GM12878 (cell line): ENCODE results near the gene SF3B5. TPM values are rescaled to one million over a fixed set of nuclear protein-coding genes. Genes with fewer than 3 reads are reported as not detected.

Experiments used
- BACH1 ChIP-seq: fragments of 450-650 bp; IDR thresholded peaks from 2 replicates; pipeline ENCODE4 v1.6.1; 2017; ENCODE audit warnings: mild to moderate bottlenecking, borderline replicate concordance
- CBX5 ChIP-seq: sonication (generic); IDR thresholded peaks from 2 replicates; pipeline ENCODE4 v1.6.1; 2016; ENCODE audit warnings: low read depth, moderate library complexity, mild to moderate bottlenecking, inconsistent platforms
- CREM ChIP-seq: IDR thresholded peaks from 2 replicates; pipeline ENCODE4 v1.6.1; 2014; ENCODE audit warnings: antibody characterized with exemption, low read depth
- E2F4 ChIP-seq: IDR thresholded peaks from 2 replicates; pipeline ENCODE4 v1.6.1; 2012; ENCODE audit warnings: low read depth, low read length, improper control_type of control experiment
- EED ChIP-seq: sonication (generic); IDR thresholded peaks from 2 replicates; pipeline ENCODE4 v1.6.1; 2016; ENCODE audit warnings: antibody characterized with exemption, low read depth
- EGR1 ChIP-seq, 2 experiments: IDR thresholded peaks; 1 replicate in 1 of 2; 2 replicates in 1 of 2; pipeline ENCODE4 v1.6.1; 2011 to 2012; ENCODE audit warnings: low read depth in 2 of 2, low read length in 2 of 2, borderline replicate concordance in 1 of 2, mild to moderate bottlenecking in 1 of 2, moderate library complexity in 1 of 2
- FOXK2 ChIP-seq: fragments of 450-650 bp; IDR thresholded peaks from 2 replicates; pipeline ENCODE4 v1.6.1; 2017; ENCODE audit warnings: mild to moderate bottlenecking, moderate library complexity
- FOXM1 ChIP-seq: IDR thresholded peaks from 2 replicates; pipeline ENCODE4 v1.6.1; 2012; ENCODE audit warnings: low read depth, mild to moderate bottlenecking, inconsistent platforms, low read length, moderate library complexity
- HDGF ChIP-seq: fragments of 450-650 bp; IDR thresholded peaks from 2 replicates; pipeline ENCODE4 v1.6.1; 2016; ENCODE audit warnings: antibody characterized with exemption
- IRF5 ChIP-seq: fragments of 450-650 bp; IDR thresholded peaks from 2 replicates; pipeline ENCODE4 v1.6.1; 2017; ENCODE audit warnings: borderline replicate concordance
- JUNB ChIP-seq: IDR thresholded peaks from 2 replicates; pipeline ENCODE4 v1.6.1; 2016; ENCODE audit warnings: antibody characterized with exemption, mild to moderate bottlenecking
- MEF2A ChIP-seq: IDR thresholded peaks from 2 replicates; pipeline ENCODE4 v1.6.1; 2011; ENCODE audit warnings: low read depth, mild to moderate bottlenecking, low read length, moderate library complexity; ENCODE audit not compliant: insufficient read depth
- MEF2B ChIP-seq: fragments of 450-650 bp; IDR thresholded peaks from 2 replicates; pipeline ENCODE4 v1.6.1; 2018; ENCODE audit warnings: mild to moderate bottlenecking, moderate library complexity; ENCODE audit not compliant: partially characterized antibody, poor library complexity, severe bottlenecking
- MTA2 ChIP-seq: fragments of 450-650 bp; IDR thresholded peaks from 2 replicates; pipeline ENCODE4 v1.6.1; 2016; ENCODE audit warnings: low read depth, mild to moderate bottlenecking, moderate library complexity
- MYC ChIP-seq: IDR thresholded peaks from 2 replicates; pipeline ENCODE4 v1.6.1; 2011; ENCODE audit warnings: mild to moderate bottlenecking, low read length, moderate library complexity, inconsistent platforms; ENCODE audit not compliant: insufficient read depth, insufficient replicate concordance, insufficient read length, severe bottlenecking
- NFIC ChIP-seq: IDR thresholded peaks from 2 replicates; pipeline ENCODE4 v1.6.1; 2012; ENCODE audit warnings: low read depth, mild to moderate bottlenecking, inconsistent platforms, low read length, moderate library complexity
- NFXL1 ChIP-seq: fragments of 450-650 bp; IDR thresholded peaks from 2 replicates; pipeline ENCODE4 v1.6.1; 2017; ENCODE audit warnings: antibody characterized with exemption, mild to moderate bottlenecking, borderline replicate concordance
- NFYA ChIP-seq: IDR thresholded peaks from 2 replicates; pipeline ENCODE4 v1.6.1; 2011; ENCODE audit warnings: low read depth, mild to moderate bottlenecking, low read length, improper control_type of control experiment, borderline replicate concordance
- NR2F1 ChIP-seq: fragments of 450-650 bp; conservative IDR thresholded peaks from 2 replicates; pipeline ENCODE4 v1.6.1; 2017; ENCODE audit warnings: mild to moderate bottlenecking
- POLR2A ChIP-seq: IDR thresholded peaks from 2 replicates; pipeline ENCODE4 v1.6.1; 2011; ENCODE audit warnings: low read depth, mild to moderate bottlenecking, low read length
- SIX5 ChIP-seq: IDR thresholded peaks from 2 replicates; pipeline ENCODE4 v1.6.1; 2011; ENCODE audit warnings: mild to moderate bottlenecking, low read depth, low read length, moderate library complexity; ENCODE audit not compliant: severe bottlenecking
- SREBF1 ChIP-seq: IDR thresholded peaks from 2 replicates; pipeline ENCODE4 v1.6.1; 2012; ENCODE audit warnings: mild to moderate bottlenecking, low read length
- SREBF2 ChIP-seq: IDR thresholded peaks from 2 replicates; pipeline ENCODE4 v1.6.1; 2012; ENCODE audit warnings: mild to moderate bottlenecking, low read length
- STAT3 ChIP-seq: IDR thresholded peaks from 2 replicates; pipeline ENCODE4 v1.6.1; 2011; ENCODE audit warnings: low read depth, low read length, improper control_type of control experiment
- TBL1XR1 ChIP-seq: IDR thresholded peaks from 2 replicates; pipeline ENCODE4 v1.6.1; 2012; ENCODE audit warnings: low read depth, low read length, improper control_type of control experiment
- WRNIP1 ChIP-seq: IDR thresholded peaks from 2 replicates; pipeline ENCODE4 v1.6.1; 2011; ENCODE audit warnings: low read depth, low read length, improper control_type of control experiment, borderline replicate concordance
- polyA plus RNA-seq, 11 experiments: library from polyadenylated mRNA; depleted of rRNA in 4 of 11; unstranded in 6 of 11; stranded (reverse) in 5 of 11; fragments of >200 nt; fragmentation: Nextera tagmentation in 4 of 11; fragmentation: Illumina TruSeq in 1 of 11; extraction: Ambion mirVana in 4 of 11; extraction: Trizol in 1 of 11; gene quantifications; 1 replicate in 1 of 11; 2 replicates in 10 of 11; pipeline versions ENCODE4 v1.2.1 to v1.2.3, GENCODE V29; 2011 to 2016; ENCODE audit warnings: inconsistent platforms in 2 of 11, missing spikeins in 2 of 11, low read depth in 1 of 11
- total RNA-seq, 4 experiments: library from RNA; depleted of rRNA in 3 of 4; stranded (reverse); fragments of >200 nt in 3 of 4; fragmentation: Illumina TruSeq in 1 of 4; extraction: Trizol in 1 of 4; gene quantifications; 2 replicates each; pipeline versions ENCODE4 v1.2.1 to v1.2.3, GENCODE V29; 2013 to 2021
- TF ChIP-seq, protein P1 (sequence below): fragments of 450-650 bp; IDR thresholded peaks from 2 replicates; pipeline ENCODE4 v1.6.1; 2017; ENCODE audit warnings: low read depth, mild to moderate bottlenecking, moderate library complexity

Gene SF3B5
- total and polyA plus RNA-seq, 10 of the 15 experiments (the other 5 are each of a cell fraction or from before 2014, with no cell fraction given) = 220 to 864 (median 341) TPM

GRCh38 chr6:144075187-144075586 lies 20.2 kb downstream of the SF3B5 start (continued):
- no peak for TF ChIP-seq EGR1 (IDR thresholded peaks at IDR 0.05; ENCODE audit: borderline replicate concordance in 1 of 2, low read depth in 2 of 2, low read length in 2 of 2)
- TF ChIP-seq WRNIP1 = no peak
- TF ChIP-seq MYC = no peak
- TF ChIP-seq, protein P1, sequence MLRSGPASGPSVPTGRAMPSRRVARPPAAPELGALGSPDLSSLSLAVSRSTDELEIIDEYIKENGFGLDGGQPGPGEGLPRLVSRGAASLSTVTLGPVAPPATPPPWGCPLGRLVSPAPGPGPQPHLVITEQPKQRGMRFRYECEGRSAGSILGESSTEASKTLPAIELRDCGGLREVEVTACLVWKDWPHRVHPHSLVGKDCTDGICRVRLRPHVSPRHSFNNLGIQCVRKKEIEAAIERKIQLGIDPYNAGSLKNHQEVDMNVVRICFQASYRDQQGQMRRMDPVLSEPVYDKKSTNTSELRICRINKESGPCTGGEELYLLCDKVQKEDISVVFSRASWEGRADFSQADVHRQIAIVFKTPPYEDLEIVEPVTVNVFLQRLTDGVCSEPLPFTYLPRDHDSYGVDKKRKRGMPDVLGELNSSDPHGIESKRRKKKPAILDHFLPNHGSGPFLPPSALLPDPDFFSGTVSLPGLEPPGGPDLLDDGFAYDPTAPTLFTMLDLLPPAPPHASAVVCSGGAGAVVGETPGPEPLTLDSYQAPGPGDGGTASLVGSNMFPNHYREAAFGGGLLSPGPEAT = peak; percentile 90
- 0 out of 2 replicates have a peak, but pooled peaks have one; percentile 15 for TF ChIP-seq FOXM1
- peak; percentile 57; the same call in 1 of the 2 replicates for TF ChIP-seq MTA2
- no peak for TF ChIP-seq NFIC
- TF ChIP-seq CREM = no peak
- no peak for TF ChIP-seq BACH1
- TF ChIP-seq NFYA = no peak
- no peak for TF ChIP-seq CBX5
- TF ChIP-seq NR2F1 = peak; percentile 56; the same call in 1 of the 2 replicates
- TF ChIP-seq IRF5 = no peak
- no peak for TF ChIP-seq HDGF
- TF ChIP-seq MEF2A = 0 out of 2 replicates have a peak, but pooled peaks have one; percentile 40
- TF ChIP-seq POLR2A = no peak
- no peak for TF ChIP-seq SREBF1
- TF ChIP-seq SREBF2 = no peak
- no peak for TF ChIP-seq JUNB
- no peak for TF ChIP-seq FOXK2
- peak; percentile 29 for TF ChIP-seq MEF2B
- TF ChIP-seq STAT3 = no peak
- peak; percentile 73 for TF ChIP-seq EED
- no peak for TF ChIP-seq NFXL1
- TF ChIP-seq SIX5 = no peak
- no peak for TF ChIP-seq TBL1XR1
- no peak for TF ChIP-seq E2F4
